GM12878 (cell line): ENCODE measurements around the gene TLCD2. TPM values are rescaled to one million over a fixed set of nuclear protein-coding genes. Genes with fewer than 3 reads are reported as not detected.

ENCODE experiments used
- ATAC-seq: fragments of 200-7000 bp; cut with Tn5 transposase; 3 replicates; pipeline ENCODE4 v1.9.1; 2020; ENCODE audit warnings: mild to moderate bottlenecking, moderate library complexity
- BruUV-seq: library from RNA; stranded (reverse); fragments of 400-500 nt; replicated peaks from 2 replicates; lab custom pipeline; 2021; lab: Mats Ljungman, UMichigan
- CTCF ChIA-PET: fragments of 300-600 bp; sonication (Branson Sonifier 250); formaldehyde crosslinking; extraction: SDS; loops from one replicate; lab custom pipeline; 2021; ENCODE audit warnings: inconsistent platforms; lab: Yijun Ruan, JAX
- POLR2A ChIA-PET: fragments of 350-600 bp; formaldehyde crosslinking; extraction: SDS; loops from one replicate; lab custom pipeline; 2021; ENCODE audit warnings: inconsistent platforms; lab: Charles Lee
- RAD21 ChIA-PET: fragments of 300-600 bp; sonication (Branson Sonifier 250); formaldehyde crosslinking; loops from one replicate; lab custom pipeline; 2023; ENCODE audit warnings: antibody characterized with exemption; ENCODE audit not compliant: unreplicated experiment; lab: Charles Lee
- SMC1A ChIA-PET: fragments of 300-600 bp; sonication (Branson Sonifier 250); formaldehyde crosslinking; loops from one replicate; lab custom pipeline; 2023; ENCODE audit not compliant: unreplicated experiment, uncharacterized antibody; lab: Charles Lee
- DNase-seq: peaks from one replicate; pipeline ENCODE4 v3.0.0-alpha.2; 2011; ENCODE audit warnings: low read depth, low spot score
- FAIRE-seq: peaks from 3 replicates; lab custom pipeline; 2011; peaks lifted over from hg19 to GRCh38; lab: Jason Lieb, UNC
- H2AFZ ChIP-seq: 2 replicates; pipeline ENCODE4 v1.6.0; 2011; ENCODE audit warnings: low read depth, low read length, control low read depth; ENCODE audit not compliant: control insufficient read depth
- H3K27ac ChIP-seq: 2 replicates; pipeline ENCODE4 v1.5.1; 2011; ENCODE audit warnings: control low read depth; ENCODE audit not compliant: control insufficient read depth, insufficient read depth
- H3K27me3 ChIP-seq, 2 experiments: replicated peaks in 1 of 2; 2 replicates each; pipeline versions ENCODE4 v1.6.0 to v1.6.1; 2011; ENCODE audit warnings: low read length in 1 of 2; ENCODE audit not compliant: control insufficient read depth in 2 of 2, insufficient read depth in 2 of 2
- H3K36me3 ChIP-seq, 2 experiments: 2 replicates each; pipeline ENCODE4 v1.5.1; 2011; ENCODE audit warnings: low read length in 1 of 2; ENCODE audit not compliant: control insufficient read depth in 2 of 2, insufficient read depth in 2 of 2
- H3K4me1 ChIP-seq: 2 replicates; pipeline ENCODE4 v1.6.1; 2011; ENCODE audit warnings: mild to moderate bottlenecking, low read length, moderate library complexity, mixed read lengths; ENCODE audit not compliant: control insufficient read depth, insufficient read depth
- H3K4me2 ChIP-seq: 2 replicates; pipeline ENCODE4 v1.6.0; 2011; ENCODE audit warnings: control low read depth; ENCODE audit not compliant: control insufficient read depth, insufficient read depth
- H3K4me3 ChIP-seq: fragments of 200-600 bp; sonication (generic); 2 replicates; pipeline ENCODE4 v1.5.1; 2016
- H3K79me2 ChIP-seq: 2 replicates; pipeline ENCODE4 v1.6.0; 2011; ENCODE audit warnings: low read length; ENCODE audit not compliant: control insufficient read depth, insufficient read depth
- H3K9ac ChIP-seq: 2 replicates; pipeline ENCODE4 v1.8.0; 2011; ENCODE audit warnings: low read length, control low read depth, mixed read lengths; ENCODE audit not compliant: control insufficient read depth, insufficient read depth
- H3K9me3 ChIP-seq: replicated peaks from 3 replicates; pipeline ENCODE4 v1.5.1; 2011; ENCODE audit warnings: mild to moderate bottlenecking, low read length; ENCODE audit not compliant: control insufficient read depth, insufficient read depth
- H4K20me1 ChIP-seq: 2 replicates; pipeline ENCODE4 v1.6.0; 2011; ENCODE audit not compliant: control insufficient read depth, insufficient read depth
- EP300 ChIP-seq, 2 experiments: fragments of 150-350 bp in 1 of 2; IDR thresholded peaks; 2 replicates each; pipeline ENCODE4 v1.6.1; 2011 to 2012; ENCODE audit warnings: low read depth in 2 of 2, low read length in 2 of 2, borderline replicate concordance in 1 of 2, improper control_type of control experiment in 1 of 2, inconsistent platforms in 1 of 2; ENCODE audit not compliant: control insufficient read depth in 1 of 2
- JUND ChIP-seq: IDR thresholded peaks from 2 replicates; pipeline ENCODE4 v1.6.1; 2012; ENCODE audit warnings: low read depth, mild to moderate bottlenecking, low read length, improper control_type of control experiment, moderate library complexity
- MEF2A ChIP-seq: IDR thresholded peaks from 2 replicates; pipeline ENCODE4 v1.6.1; 2011; ENCODE audit warnings: low read depth, mild to moderate bottlenecking, low read length, moderate library complexity; ENCODE audit not compliant: insufficient read depth
- WGBS: methylation state at CpG from one replicate; pipeline ENCODE4 v1.1.6; 2016; ENCODE audit warnings: low lambda C conversion rate; ENCODE audit not compliant: insufficient replicate concordance, insufficient coverage; ENCODE audit errors: missing lambda C conversion rate; 5-methylcytosine and 5-hydroxymethylcytosine counted together
- in situ Hi-C: fragments of 300-500 bp; cut with MboI; formaldehyde crosslinking; loops from 9 replicates; pipeline ENCODE4 v1.14.3; 2018; ENCODE audit warnings: mixed read lengths
- intact Hi-C: fragments of 100-400 bp; cut with micrococcal nuclease; formaldehyde crosslinking; loops from one replicate; pipeline ENCODE4 v1.14.2; 2022; ENCODE audit not compliant: unreplicated experiment
- polyA plus RNA-seq, 11 experiments: library from polyadenylated mRNA; depleted of rRNA in 4 of 11; unstranded in 6 of 11; stranded (reverse) in 5 of 11; fragments of >200 nt; fragmentation: Nextera tagmentation in 4 of 11; fragmentation: Illumina TruSeq in 1 of 11; extraction: Ambion mirVana in 4 of 11; extraction: Trizol in 1 of 11; gene quantifications; 1 replicate in 1 of 11; 2 replicates in 10 of 11; pipeline versions ENCODE4 v1.2.1 to v1.2.3, GENCODE V29; 2011 to 2016; ENCODE audit warnings: inconsistent platforms in 2 of 11, missing spikeins in 2 of 11, low read depth in 1 of 11
- total RNA-seq, 4 experiments: library from RNA; depleted of rRNA in 3 of 4; stranded (reverse); fragments of >200 nt in 3 of 4; fragmentation: Illumina TruSeq in 1 of 4; extraction: Trizol in 1 of 4; gene quantifications; 2 replicates each; pipeline versions ENCODE4 v1.2.1 to v1.2.3, GENCODE V29; 2013 to 2021
- TF ChIP-seq, protein P1 (sequence below): fragments of 450-650 bp; formaldehyde crosslinking; IDR thresholded peaks from 2 replicates; pipeline ENCODE4 v1.5.0; 2022; ENCODE audit warnings: mild to moderate bottlenecking, missing genetic modification characterization
- TF ChIP-seq, protein P2 (sequence below): fragments of 450-650 bp; IDR thresholded peaks from 2 replicates; pipeline ENCODE4 v1.6.1; 2014; ENCODE audit warnings: mild to moderate bottlenecking
- TF ChIP-seq, protein P3 (sequence below): IDR thresholded peaks from 2 replicates; pipeline ENCODE4 v1.6.1; 2012; ENCODE audit warnings: low read length, inconsistent platforms
- TF ChIP-seq, protein P4 (sequence below): IDR thresholded peaks from 2 replicates; pipeline ENCODE4 v1.6.1; 2011; ENCODE audit warnings: mild to moderate bottlenecking, low read depth, low read length, moderate library complexity; ENCODE audit not compliant: insufficient replicate concordance
- TF ChIP-seq, protein P5 (sequence below): IDR thresholded peaks from 2 replicates; pipeline ENCODE4 v1.6.1; 2012; ENCODE audit warnings: low read depth, low read length, improper control_type of control experiment
- TF ChIP-seq, protein P6 (sequence below): IDR thresholded peaks from 2 replicates; pipeline ENCODE4 v1.6.1; 2012; ENCODE audit warnings: low read depth, low read length, improper control_type of control experiment

Gene TLCD2
- total and polyA plus RNA-seq, 10 of the 15 experiments (the other 5 are each of a cell fraction or from before 2014, with no cell fraction given): 0.02 to 0.15 (median 0.05) TPM; not detected in 2

DNA sequence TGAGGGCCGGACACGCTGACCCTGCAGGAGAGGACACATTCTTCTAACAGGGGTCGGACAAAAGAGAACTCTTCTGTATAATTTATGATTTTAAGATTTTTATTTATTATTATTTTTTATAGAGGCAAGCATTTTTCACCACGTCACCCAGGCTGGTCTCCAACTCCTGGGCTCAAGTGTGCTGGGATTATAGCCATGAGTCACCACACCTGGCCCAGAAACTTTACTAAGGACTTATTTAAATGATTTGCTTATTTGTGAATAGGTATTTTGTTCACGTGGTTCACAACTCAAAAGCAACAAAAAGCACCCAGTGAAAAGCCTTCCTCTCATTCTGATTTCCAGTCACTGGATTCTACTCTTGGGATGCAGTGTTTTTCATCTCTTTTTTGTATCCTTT is 49.4 kb upstream of the TLCD2 start:
- peaks cover 16% of the 10 kb centered on the region for H3K4me1 ChIP-seq
- H2AFZ ChIP-seq: no peak overlapping the region
- H3K36me3 ChIP-seq: no peaks in the 10 kb centered on the region
- SMC1A ChIA-PET: interaction anchor here (0.6 kb wide), 1 partner anchor 248 kb away, joined by 3 read pairs; no protein-coding TSS in a partner anchor
- H3K27me3 ChIP-seq: no peaks in the 10 kb centered on the region; a peak in 1 of 4 replicates
- no TSS peak for BruUV-seq
- intact Hi-C loops: no loop called here
- CTCF ChIA-PET: no interaction called here
- no peaks in the 10 kb centered on the region for H4K20me1 ChIP-seq
- H3K9ac ChIP-seq: no peak overlapping the region
- no peaks in the 10 kb centered on the region for H3K79me2 ChIP-seq
- WGBS: 60% methylated on average over 5 of the region's 5 CpGs
- POLR2A ChIA-PET: no interaction called here
- H3K9me3 ChIP-seq: no peaks in the 10 kb centered on the region
- FAIRE-seq (no peak), DNase-seq (no peak), ATAC-seq (no peak)
- in situ Hi-C loops: no loop called here
- TF ChIP-seq JUND (no peak), MEF2A (no peak), EP300 (IDR thresholded peaks at IDR 0.05; ENCODE audit: borderline replicate concordance in 1 of 2, control insufficient read depth in 1 of 2, low read depth in 2 of 2, low read length in 2 of 2) (no peak)
- TF ChIP-seq, protein P1, sequence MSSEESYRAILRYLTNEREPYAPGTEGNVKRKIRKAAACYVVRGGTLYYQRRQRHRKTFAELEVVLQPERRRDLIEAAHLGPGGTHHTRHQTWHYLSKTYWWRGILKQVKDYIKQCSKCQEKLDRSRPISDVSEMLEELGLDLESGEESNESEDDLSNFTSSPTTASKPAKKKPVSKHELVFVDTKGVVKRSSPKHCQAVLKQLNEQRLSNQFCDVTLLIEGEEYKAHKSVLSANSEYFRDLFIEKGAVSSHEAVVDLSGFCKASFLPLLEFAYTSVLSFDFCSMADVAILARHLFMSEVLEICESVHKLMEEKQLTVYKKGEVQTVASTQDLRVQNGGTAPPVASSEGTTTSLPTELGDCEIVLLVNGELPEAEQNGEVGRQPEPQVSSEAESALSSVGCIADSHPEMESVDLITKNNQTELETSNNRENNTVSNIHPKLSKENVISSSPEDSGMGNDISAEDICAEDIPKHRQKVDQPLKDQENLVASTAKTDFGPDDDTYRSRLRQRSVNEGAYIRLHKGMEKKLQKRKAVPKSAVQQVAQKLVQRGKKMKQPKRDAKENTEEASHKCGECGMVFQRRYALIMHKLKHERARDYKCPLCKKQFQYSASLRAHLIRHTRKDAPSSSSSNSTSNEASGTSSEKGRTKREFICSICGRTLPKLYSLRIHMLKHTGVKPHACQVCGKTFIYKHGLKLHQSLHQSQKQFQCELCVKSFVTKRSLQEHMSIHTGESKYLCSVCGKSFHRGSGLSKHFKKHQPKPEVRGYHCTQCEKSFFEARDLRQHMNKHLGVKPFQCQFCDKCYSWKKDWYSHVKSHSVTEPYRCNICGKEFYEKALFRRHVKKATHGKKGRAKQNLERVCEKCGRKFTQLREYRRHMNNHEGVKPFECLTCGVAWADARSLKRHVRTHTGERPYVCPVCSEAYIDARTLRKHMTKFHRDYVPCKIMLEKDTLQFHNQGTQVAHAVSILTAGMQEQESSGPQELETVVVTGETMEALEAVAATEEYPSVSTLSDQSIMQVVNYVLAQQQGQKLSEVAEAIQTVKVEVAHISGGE (CRISPR knock-in tag): no peak
- TF ChIP-seq, protein P2, sequence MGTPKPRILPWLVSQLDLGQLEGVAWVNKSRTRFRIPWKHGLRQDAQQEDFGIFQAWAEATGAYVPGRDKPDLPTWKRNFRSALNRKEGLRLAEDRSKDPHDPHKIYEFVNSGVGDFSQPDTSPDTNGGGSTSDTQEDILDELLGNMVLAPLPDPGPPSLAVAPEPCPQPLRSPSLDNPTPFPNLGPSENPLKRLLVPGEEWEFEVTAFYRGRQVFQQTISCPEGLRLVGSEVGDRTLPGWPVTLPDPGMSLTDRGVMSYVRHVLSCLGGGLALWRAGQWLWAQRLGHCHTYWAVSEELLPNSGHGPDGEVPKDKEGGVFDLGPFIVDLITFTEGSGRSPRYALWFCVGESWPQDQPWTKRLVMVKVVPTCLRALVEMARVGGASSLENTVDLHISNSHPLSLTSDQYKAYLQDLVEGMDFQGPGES: no peak
- TF ChIP-seq, protein P3, sequence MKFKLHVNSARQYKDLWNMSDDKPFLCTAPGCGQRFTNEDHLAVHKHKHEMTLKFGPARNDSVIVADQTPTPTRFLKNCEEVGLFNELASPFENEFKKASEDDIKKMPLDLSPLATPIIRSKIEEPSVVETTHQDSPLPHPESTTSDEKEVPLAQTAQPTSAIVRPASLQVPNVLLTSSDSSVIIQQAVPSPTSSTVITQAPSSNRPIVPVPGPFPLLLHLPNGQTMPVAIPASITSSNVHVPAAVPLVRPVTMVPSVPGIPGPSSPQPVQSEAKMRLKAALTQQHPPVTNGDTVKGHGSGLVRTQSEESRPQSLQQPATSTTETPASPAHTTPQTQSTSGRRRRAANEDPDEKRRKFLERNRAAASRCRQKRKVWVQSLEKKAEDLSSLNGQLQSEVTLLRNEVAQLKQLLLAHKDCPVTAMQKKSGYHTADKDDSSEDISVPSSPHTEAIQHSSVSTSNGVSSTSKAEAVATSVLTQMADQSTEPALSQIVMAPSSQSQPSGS: no peak
- TF ChIP-seq, protein P4, sequence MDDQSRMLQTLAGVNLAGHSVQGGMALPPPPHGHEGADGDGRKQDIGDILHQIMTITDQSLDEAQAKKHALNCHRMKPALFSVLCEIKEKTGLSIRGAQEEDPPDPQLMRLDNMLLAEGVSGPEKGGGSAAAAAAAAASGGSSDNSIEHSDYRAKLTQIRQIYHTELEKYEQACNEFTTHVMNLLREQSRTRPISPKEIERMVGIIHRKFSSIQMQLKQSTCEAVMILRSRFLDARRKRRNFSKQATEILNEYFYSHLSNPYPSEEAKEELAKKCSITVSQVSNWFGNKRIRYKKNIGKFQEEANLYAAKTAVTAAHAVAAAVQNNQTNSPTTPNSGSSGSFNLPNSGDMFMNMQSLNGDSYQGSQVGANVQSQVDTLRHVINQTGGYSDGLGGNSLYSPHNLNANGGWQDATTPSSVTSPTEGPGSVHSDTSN: no peak
- TF ChIP-seq, protein P5, sequence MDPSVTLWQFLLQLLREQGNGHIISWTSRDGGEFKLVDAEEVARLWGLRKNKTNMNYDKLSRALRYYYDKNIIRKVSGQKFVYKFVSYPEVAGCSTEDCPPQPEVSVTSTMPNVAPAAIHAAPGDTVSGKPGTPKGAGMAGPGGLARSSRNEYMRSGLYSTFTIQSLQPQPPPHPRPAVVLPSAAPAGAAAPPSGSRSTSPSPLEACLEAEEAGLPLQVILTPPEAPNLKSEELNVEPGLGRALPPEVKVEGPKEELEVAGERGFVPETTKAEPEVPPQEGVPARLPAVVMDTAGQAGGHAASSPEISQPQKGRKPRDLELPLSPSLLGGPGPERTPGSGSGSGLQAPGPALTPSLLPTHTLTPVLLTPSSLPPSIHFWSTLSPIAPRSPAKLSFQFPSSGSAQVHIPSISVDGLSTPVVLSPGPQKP: no peak
- TF ChIP-seq, protein P6, sequence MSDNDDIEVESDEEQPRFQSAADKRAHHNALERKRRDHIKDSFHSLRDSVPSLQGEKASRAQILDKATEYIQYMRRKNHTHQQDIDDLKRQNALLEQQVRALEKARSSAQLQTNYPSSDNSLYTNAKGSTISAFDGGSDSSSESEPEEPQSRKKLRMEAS: no peak
- no peak overlapping the region for H3K4me2 ChIP-seq
- RAD21 ChIA-PET: no interaction called here
- H3K4me3 ChIP-seq: no peak overlapping the region
- no peak overlapping the region for H3K27ac ChIP-seq
